Peyer's patch (tissue), 4 donors: Measurements from ENCODE around the gene HTR3D. TPM values are rescaled to one million over a fixed set of nuclear protein-coding genes. Genes with fewer than 3 reads are reported as not detected.

ENCODE experiments used
- DNase-seq, 3 donors: peaks; one replicate each; pipeline ENCODE4 v3.0.0-alpha.2; 2017 to 2019
- H3K27ac ChIP-seq, 4 donors: fragments of 200-600 bp; sonication (generic); one replicate each; pipeline ENCODE4 v1.5.1; 2016 to 2019
- H3K27me3 ChIP-seq, 2 donors: fragments of 200-600 bp; sonication (generic); one replicate each; pipeline ENCODE4 v1.5.1; 2019
- H3K36me3 ChIP-seq, 3 donors: fragments of 200-600 bp; sonication (generic); one replicate each; pipeline ENCODE4 v1.5.1; 2016 to 2019
- H3K4me1 ChIP-seq, 4 donors: fragments of 200-600 bp; sonication (generic); one replicate each; pipeline ENCODE4 v1.5.1; 2016 to 2019
- H3K4me3 ChIP-seq, 4 donors: fragments of 200-600 bp; sonication (generic); 1 replicate in 3 of 4; 2 replicates in 1 of 4; pipeline ENCODE4 v1.5.1; 2016 to 2019; ENCODE audit warnings: mild to moderate bottlenecking in 1 of 4
- H3K9me3 ChIP-seq, 4 donors: fragments of 200-600 bp; sonication (generic); one replicate each; pipeline ENCODE4 v1.5.1; 2016 to 2019; ENCODE audit warnings: mild to moderate bottlenecking in 1 of 4
- POLR2A ChIP-seq, 2 donors: fragments of 450-650 bp; IDR thresholded peaks; one replicate each; pipeline ENCODE4 v1.5.1; 2017; ENCODE audit warnings: antibody characterized with exemption in 2 of 2, mild to moderate bottlenecking in 2 of 2, moderate library complexity in 2 of 2
- total RNA-seq, 4 donors: library from RNA; depleted of rRNA; stranded (reverse); fragments of >200 nt; gene quantifications; one replicate each; pipeline ENCODE4 v1.1.0, GENCODE V29; 2016
- TF ChIP-seq, protein P1 (sequence below), 6 experiments: fragments of 450-650 bp in 4 of 6; fragments of 200-600 bp in 2 of 6; sonication (generic) in 1 of 6; IDR thresholded peaks; one replicate each; pipeline ENCODE4 v1.5.1; 2017 to 2019; ENCODE audit warnings: antibody characterized with exemption in 6 of 6, mild to moderate bottlenecking in 3 of 6, moderate library complexity in 1 of 6

HTR3D gene, protein sequence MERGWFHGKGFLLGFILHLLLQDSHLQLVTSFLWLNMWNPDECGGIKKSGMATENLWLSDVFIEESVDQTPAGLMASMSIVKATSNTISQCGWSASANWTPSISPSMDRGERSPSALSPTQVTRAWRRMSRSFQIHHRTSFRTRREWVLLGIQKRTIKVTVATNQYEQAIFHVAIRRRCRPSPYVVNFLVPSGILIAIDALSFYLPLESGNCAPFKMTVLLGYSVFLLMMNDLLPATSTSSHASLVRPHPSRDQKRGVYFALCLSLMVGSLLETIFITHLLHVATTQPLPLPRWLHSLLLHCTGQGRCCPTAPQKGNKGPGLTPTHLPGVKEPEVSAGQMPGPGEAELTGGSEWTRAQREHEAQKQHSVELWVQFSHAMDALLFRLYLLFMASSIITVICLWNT
- not detected for total RNA-seq

DNA sequence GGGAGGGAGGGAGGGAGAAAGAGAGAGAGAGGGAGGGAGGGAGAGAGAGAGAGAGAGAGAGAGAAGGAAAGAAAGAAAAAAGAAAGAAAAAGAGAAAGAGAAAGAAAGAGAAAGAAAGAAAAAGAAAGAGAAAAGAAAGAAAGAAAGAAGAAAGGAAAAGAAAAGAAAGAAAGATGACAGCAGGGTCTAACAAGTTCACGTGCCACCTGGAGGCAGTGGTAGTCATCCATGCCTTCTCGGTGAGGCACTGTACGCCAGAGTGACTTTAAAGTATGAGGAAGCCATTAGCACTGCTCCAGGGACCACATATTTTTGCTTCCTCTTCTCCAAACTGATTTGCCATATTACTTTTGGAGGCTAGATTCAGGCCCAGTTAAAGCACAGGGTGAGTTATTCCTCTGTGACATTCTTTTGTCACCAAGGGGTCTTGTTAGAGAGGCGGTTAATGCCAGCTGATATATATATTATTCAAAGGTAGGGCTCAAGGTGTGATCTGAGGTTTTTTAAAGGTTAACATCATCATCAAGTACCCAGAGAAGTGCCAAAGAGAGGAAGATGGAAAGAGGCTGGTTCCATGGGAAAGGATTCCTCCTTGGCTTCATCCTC lies at the start of gene HTR3D:
Gene HTR3D (plus strand): TSS at position 556 of the 606 bp plus-strand sequence. CDS start 0 bp downstream, at position 556.
- TF ChIP-seq, protein P1, sequence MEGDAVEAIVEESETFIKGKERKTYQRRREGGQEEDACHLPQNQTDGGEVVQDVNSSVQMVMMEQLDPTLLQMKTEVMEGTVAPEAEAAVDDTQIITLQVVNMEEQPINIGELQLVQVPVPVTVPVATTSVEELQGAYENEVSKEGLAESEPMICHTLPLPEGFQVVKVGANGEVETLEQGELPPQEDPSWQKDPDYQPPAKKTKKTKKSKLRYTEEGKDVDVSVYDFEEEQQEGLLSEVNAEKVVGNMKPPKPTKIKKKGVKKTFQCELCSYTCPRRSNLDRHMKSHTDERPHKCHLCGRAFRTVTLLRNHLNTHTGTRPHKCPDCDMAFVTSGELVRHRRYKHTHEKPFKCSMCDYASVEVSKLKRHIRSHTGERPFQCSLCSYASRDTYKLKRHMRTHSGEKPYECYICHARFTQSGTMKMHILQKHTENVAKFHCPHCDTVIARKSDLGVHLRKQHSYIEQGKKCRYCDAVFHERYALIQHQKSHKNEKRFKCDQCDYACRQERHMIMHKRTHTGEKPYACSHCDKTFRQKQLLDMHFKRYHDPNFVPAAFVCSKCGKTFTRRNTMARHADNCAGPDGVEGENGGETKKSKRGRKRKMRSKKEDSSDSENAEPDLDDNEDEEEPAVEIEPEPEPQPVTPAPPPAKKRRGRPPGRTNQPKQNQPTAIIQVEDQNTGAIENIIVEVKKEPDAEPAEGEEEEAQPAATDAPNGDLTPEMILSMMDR (IDR thresholded peaks at IDR 0.05): no peak
- no peak for TF ChIP-seq POLR2A (IDR thresholded peaks at IDR 0.05)
- Histone ChIP-seq H3K4me3 (no peak within 1 kb of the TSS), H3K4me1 (no peaks in the 10 kb centered on the region), H3K36me3 (no peaks in the 10 kb centered on the region), H3K27ac (no peak within 1 kb of the TSS), H3K27me3 (no peaks in the 10 kb centered on the region), H3K9me3 (no peaks in the 10 kb centered on the region)
- no peak for DNase-seq

DNA sequence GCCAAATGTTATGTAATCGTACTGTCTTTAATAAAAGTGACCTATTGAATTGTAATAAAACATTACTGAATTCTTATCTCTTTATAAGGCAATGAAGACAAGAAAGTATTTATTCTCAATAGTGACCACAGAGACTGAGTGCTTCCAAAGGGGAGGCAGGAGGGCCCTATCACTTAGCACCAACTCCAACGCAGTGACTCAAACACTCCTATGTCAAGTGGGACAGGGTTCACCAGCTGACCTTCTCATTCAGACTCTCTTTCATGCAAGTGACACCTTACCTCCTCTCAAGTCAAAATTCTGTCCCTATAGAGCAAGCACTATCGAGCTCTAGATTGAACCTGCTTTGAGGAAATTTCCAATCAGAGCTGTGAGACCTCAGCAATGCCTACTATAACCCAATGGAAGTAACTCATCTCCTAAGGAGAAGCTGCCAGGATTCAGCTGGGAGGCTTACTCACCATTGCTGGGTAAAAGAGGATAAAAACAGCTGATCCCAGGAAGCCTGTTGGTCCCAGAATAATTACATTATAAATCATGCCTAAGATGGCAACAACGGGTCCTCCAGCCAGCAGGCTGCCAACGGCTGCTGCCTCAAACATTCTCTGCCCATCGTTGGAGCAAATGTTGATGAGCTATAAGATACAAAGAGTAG lies 49.4 kb upstream of the HTR3D start:
- Histone ChIP-seq H3K27me3 (no peaks in the 10 kb centered on the region), H3K36me3 (peaks cover 0 to 57% (median 0%) of the 10 kb centered on the region in 3 donors), H3K4me3 (no peak overlapping the region), H3K4me1 (no peaks in the 10 kb centered on the region), H3K9me3 (no peaks in the 10 kb centered on the region), H3K27ac (no peak overlapping the region)
- DNase-seq: no peak
- TF ChIP-seq, protein P1 (IDR thresholded peaks at IDR 0.05): no peak
- no peak for TF ChIP-seq POLR2A (IDR thresholded peaks at IDR 0.05)

DNA sequence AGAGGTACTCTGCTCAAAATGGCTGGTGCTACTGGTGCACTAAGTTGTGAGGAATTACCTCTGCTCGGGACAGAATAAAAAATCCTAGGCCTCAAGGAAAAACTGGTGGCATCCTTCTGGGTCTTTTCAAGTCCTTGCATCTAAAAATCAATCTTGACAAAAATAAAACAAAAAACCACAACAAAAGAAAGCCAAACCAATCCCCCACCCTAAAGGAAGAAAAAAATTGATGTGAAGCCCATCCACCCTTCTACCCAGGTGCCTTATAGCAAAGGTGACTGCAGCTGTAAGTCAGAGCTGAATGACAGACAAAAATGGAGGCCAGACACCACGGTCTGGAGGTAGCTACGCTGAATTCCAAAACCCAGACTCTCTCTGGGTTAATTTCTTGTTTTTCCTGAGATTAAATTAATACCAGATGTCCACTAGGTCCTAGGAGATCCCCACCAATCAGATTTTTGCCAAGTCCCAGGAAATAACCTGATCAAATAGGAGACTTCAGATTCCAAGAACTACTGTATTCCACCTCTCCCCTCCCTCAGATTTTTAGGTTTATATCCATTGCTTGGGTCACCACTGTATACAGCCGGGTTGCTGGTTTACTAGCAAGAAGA lies 47.3 kb upstream of the HTR3D start:
- Histone ChIP-seq H3K36me3 (peaks cover 0 to 64% (median 0%) of the 10 kb centered on the region in 3 donors), H3K27ac (no peak overlapping the region), H3K27me3 (no peaks in the 10 kb centered on the region), H3K4me1 (no peaks in the 10 kb centered on the region), H3K9me3 (no peaks in the 10 kb centered on the region), H3K4me3 (no peak overlapping the region)
- no peak for DNase-seq
- TF ChIP-seq, protein P1 (IDR thresholded peaks at IDR 0.05): no peak
- TF ChIP-seq POLR2A (IDR thresholded peaks at IDR 0.05): no peak

DNA sequence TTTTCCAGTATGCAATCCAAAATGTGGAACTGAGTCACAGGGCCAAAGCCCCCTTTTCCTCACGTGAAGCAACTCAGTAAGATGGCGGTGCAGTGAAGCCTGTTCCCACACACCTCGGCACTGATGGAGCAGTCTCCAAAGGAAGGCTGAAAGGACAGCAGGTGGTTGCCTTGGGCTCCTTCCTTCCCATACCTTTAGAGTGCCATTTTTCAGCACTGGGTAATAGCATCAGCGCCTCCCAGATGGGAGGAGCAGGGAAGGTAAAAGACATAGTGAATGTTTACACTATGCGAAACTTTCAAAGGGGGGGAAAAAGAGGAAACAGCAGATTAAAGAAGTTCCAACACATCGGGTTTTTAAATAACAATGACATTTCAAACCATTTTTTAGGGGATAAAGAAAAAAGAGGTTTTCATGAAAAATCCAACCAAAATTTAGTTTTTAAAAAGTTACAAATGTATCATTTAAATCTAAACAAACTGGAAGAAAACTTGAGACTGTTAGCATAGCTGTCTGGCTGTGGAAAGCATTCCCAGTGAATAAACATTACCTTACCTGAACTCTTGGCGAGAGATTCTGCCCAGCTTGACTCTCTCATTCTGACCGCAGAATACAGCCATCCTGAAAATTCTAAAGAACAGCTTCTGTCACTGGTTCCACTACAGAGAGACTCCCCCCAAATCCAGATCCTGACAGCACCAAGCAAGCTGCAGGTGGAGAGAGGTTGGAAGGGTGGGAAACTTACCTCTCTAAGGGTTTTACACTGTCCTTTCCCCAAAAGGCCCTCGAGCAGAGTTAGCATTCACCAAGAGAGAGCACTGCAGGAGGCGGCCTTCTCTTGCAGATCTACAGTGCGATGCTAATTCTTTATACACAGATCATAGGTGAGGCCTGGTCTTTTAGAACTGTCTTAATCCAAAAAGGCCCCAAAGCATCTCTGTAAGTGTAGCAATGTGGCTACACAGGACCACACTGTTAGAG lies 46.5 kb upstream of the HTR3D start:
- Histone ChIP-seq H3K9me3 (no peaks in the 10 kb centered on the region), H3K27me3 (no peaks in the 10 kb centered on the region), H3K4me3 (no peak overlapping the region), H3K27ac (no peak overlapping the region), H3K4me1 (no peaks in the 10 kb centered on the region), H3K36me3 (peaks cover 0 to 64% (median 0%) of the 10 kb centered on the region in 3 donors)
- TF ChIP-seq, protein P1 (IDR thresholded peaks at IDR 0.05): no peak
- TF ChIP-seq POLR2A (IDR thresholded peaks at IDR 0.05): no peak
- no peak for DNase-seq
